Upper lobe of left lung (tissue), 6 donors: Measurements from ENCODE around the gene SNX24. TPM values are rescaled to one million over a fixed set of nuclear protein-coding genes. Genes with fewer than 3 reads are reported as not detected.
A peak's percentile ranks its signal among the peaks of the same experiment; 100 is the strongest.
"Not testable (repeated sequence)": the region's sequence is repeated elsewhere in the genome, so short reads cannot be mapped to it uniquely, and the experiment has no call there.

ENCODE experiments used
- ATAC-seq, 2 donors: fragments of 200-7000 bp; cut with Tn5 transposase; one replicate each; pipeline ENCODE4 v1.9.1; 2022; ENCODE audit warnings: mild to moderate bottlenecking in 2 of 2, moderate library complexity in 2 of 2; ENCODE audit not compliant: low FRiP score in 2 of 2
- DNase-seq, 2 donors: peaks; one replicate each; pipeline ENCODE4 v3.0.0-alpha.2; 2019 to 2020
- H3K27ac ChIP-seq, 4 donors: fragments of 200-600 bp; sonication (generic); one replicate each; pipeline ENCODE4 v1.5.1; 2016 to 2019
- H3K27me3 ChIP-seq, 4 donors: fragments of 200-600 bp; sonication (generic); one replicate each; pipeline ENCODE4 v1.5.1; 2017 to 2019
- H3K36me3 ChIP-seq, 4 donors: fragments of 200-600 bp; sonication (generic); one replicate each; pipeline ENCODE4 v1.5.1; 2016 to 2019
- H3K4me1 ChIP-seq, 4 donors: fragments of 200-600 bp; sonication (generic); one replicate each; pipeline ENCODE4 v1.5.1; 2018 to 2019
- H3K4me3 ChIP-seq, 4 donors: fragments of 200-600 bp; sonication (generic); one replicate each; pipeline ENCODE4 v1.5.1; 2017 to 2019; ENCODE audit warnings: mild to moderate bottlenecking in 2 of 4, moderate library complexity in 1 of 4
- H3K9me3 ChIP-seq, 4 donors: fragments of 200-600 bp; sonication (generic); one replicate each; pipeline ENCODE4 v1.5.1; 2018 to 2019
- EP300 ChIP-seq, 4 donors: sonication (generic); formaldehyde crosslinking; IDR thresholded peaks; one replicate each; pipeline ENCODE4 v1.5.1; 2017; ENCODE audit warnings: antibody characterized with exemption in 4 of 4, control low read depth in 2 of 4
- POLR2A ChIP-seq, 4 donors: fragments of 450-650 bp; IDR thresholded peaks; one replicate each; pipeline ENCODE4 v1.5.1; 2016 to 2017; ENCODE audit warnings: antibody characterized with exemption in 4 of 4, mild to moderate bottlenecking in 2 of 4
- POLR2AphosphoS5 ChIP-seq, 2 donors: sonication (generic); formaldehyde crosslinking; IDR thresholded peaks; one replicate each; pipeline ENCODE4 v1.5.1; 2017; ENCODE audit warnings: antibody characterized with exemption in 2 of 2
- WGBS, 2 donors: methylation state at CpG; one replicate each; pipeline ENCODE4 v1.1.5; 2017 to 2018; 5-methylcytosine and 5-hydroxymethylcytosine counted together
- total RNA-seq, 6 donors: library from RNA; depleted of rRNA in 4 of 6; stranded (reverse); fragments of >200 nt in 4 of 6; gene quantifications; one replicate each; pipeline versions ENCODE4 v1.1.0 to v1.2.1, GENCODE V29; 2016 to 2021
- TF ChIP-seq, protein P1 (sequence below), 6 experiments: fragments of 450-650 bp in 4 of 6; fragments of 200-600 bp in 2 of 6; sonication (generic) in 2 of 6; IDR thresholded peaks; one replicate each; pipeline ENCODE4 v1.5.1; 2016 to 2019; ENCODE audit warnings: antibody characterized with exemption in 6 of 6
- donor health status: DM: no; HTN: no; CAD: no; lungs with moderate emphysema.
- donor health status: DM: no; HTN: yes; CAD: no; lungs with severe emphysema.

The SNX24 gene
- total RNA-seq, 6 donors from 2014 or later = 24.2 to 61.8 (median 35.6) TPM

DNA sequence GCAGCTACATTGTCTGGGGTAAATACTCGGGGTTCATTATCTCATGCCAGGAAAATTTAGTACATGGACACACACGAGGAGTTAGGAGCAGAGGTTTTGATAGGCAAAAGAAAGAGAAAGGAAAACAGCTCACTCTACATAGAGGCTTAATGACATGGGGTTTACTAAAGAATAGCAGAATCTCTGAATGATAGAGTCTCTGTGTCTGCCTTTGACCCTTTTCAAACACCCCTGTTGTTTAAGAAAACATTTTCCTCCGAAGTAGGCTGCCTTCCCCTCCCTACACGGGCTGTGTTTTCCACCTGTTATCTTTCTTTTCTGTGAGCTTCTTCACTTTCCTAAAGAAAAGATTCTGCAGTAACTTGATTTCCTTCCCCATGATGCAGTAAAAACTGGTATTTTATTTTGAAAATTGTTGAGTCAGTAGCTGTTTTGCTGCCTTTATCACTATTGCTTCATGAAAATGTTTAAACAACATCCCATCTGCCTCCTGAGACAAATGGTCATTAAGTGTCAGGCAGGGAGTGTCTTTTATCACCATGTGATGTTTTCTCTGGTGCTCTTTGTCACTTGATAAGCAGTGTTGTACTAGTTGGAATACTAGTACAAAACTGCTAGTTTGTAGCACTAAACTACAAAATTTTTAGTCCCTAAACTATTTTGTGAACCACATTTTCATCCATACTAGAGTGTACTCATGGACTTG is 114.5 kb downstream of the SNX24 start:
- ATAC-seq (no peak), DNase-seq (no peak)
- 55 to 57% methylated on average over 4 of the region's 4 CpGs for WGBS, 2 donors
- no peak overlapping the region for H3K4me3 ChIP-seq
- no peak for TF ChIP-seq POLR2A (IDR thresholded peaks at IDR 0.05)
- TF ChIP-seq POLR2AphosphoS5 (IDR thresholded peaks at IDR 0.05) = no peak
- TF ChIP-seq, protein P1, sequence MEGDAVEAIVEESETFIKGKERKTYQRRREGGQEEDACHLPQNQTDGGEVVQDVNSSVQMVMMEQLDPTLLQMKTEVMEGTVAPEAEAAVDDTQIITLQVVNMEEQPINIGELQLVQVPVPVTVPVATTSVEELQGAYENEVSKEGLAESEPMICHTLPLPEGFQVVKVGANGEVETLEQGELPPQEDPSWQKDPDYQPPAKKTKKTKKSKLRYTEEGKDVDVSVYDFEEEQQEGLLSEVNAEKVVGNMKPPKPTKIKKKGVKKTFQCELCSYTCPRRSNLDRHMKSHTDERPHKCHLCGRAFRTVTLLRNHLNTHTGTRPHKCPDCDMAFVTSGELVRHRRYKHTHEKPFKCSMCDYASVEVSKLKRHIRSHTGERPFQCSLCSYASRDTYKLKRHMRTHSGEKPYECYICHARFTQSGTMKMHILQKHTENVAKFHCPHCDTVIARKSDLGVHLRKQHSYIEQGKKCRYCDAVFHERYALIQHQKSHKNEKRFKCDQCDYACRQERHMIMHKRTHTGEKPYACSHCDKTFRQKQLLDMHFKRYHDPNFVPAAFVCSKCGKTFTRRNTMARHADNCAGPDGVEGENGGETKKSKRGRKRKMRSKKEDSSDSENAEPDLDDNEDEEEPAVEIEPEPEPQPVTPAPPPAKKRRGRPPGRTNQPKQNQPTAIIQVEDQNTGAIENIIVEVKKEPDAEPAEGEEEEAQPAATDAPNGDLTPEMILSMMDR (IDR thresholded peaks at IDR 0.05) = no peak
- no peak for TF ChIP-seq EP300 (IDR thresholded peaks at IDR 0.05)
- no peak overlapping the region for H3K27ac ChIP-seq
- peaks cover 0 to 4% (median 1%) of the 10 kb centered on the region in 4 donors for H3K9me3 ChIP-seq
- H3K36me3 ChIP-seq = no peaks in the 10 kb centered on the region
- no peaks in the 10 kb centered on the region for H3K4me1 ChIP-seq
- H3K27me3 ChIP-seq = no peaks in the 10 kb centered on the region

DNA sequence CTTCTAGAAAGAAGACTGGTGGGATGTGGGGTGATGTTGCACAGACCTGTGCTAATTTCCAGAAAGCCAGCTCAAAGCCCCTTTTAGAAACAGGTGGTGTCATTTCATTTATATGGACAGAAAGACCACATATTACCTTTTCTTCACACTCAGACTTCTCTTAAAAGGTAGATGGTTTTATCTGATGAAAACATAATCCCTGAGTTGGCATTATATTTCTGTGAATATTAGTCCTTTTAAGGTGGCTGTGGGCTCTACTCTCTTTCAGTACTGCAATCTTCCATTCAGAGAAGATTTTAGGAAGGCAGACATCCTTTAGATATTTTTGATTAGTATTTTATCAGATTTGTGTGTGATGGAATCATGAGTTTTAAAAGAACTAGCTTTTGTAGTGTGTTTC is 117.9 kb downstream of the SNX24 start:
- Histone ChIP-seq H3K4me3 (no peak overlapping the region), H3K27me3 (no peaks in the 10 kb centered on the region), H3K27ac (no peak overlapping the region), H3K36me3 (no peaks in the 10 kb centered on the region), H3K9me3 (no peaks in the 10 kb centered on the region), H3K4me1 (no peaks in the 10 kb centered on the region)
- no peak for TF ChIP-seq POLR2A (IDR thresholded peaks at IDR 0.05)
- TF ChIP-seq POLR2AphosphoS5 (IDR thresholded peaks at IDR 0.05) = no peak
- TF ChIP-seq EP300 (IDR thresholded peaks at IDR 0.05) = no peak
- TF ChIP-seq, protein P1 (IDR thresholded peaks at IDR 0.05) = no peak
- ATAC-seq = no peak
- no peak for DNase-seq

DNA sequence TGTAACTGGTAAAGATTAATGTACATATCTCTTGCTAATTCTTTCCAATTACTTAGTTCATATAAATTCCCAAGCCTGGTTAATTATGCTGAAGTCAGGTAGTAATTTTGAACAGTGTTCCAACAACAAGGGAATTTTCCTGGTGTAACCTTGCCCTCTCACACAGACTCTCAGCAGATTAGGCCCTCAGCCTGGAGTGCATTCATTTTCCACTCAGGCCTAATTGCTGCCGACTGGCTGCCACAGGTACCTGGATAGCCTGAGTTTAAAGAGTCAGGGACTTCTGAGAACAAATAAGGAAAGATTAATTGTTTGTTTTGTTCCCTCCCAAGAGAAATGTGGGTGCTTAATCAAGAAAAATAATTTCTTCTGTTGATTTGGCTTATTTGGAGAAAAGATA is 119.7 kb downstream of the SNX24 start:
- H3K4me3 ChIP-seq = no peak overlapping the region
- WGBS, 2 donors = 80 to 81% methylated on average over 1 of the region's 1 CpG
- ATAC-seq (no peak), DNase-seq (peak in 1 of 2 donors; percentile 62)
- TF ChIP-seq, protein P1 (IDR thresholded peaks at IDR 0.05) = no peak
- TF ChIP-seq POLR2A (IDR thresholded peaks at IDR 0.05) (no peak), EP300 (IDR thresholded peaks at IDR 0.05) (no peak), POLR2AphosphoS5 (IDR thresholded peaks at IDR 0.05) (no peak)
- no peaks in the 10 kb centered on the region for H3K9me3 ChIP-seq
- no peak overlapping the region for H3K27ac ChIP-seq
- H3K4me1 ChIP-seq = no peaks in the 10 kb centered on the region
- no peaks in the 10 kb centered on the region for H3K36me3 ChIP-seq
- H3K27me3 ChIP-seq = no peaks in the 10 kb centered on the region

DNA sequence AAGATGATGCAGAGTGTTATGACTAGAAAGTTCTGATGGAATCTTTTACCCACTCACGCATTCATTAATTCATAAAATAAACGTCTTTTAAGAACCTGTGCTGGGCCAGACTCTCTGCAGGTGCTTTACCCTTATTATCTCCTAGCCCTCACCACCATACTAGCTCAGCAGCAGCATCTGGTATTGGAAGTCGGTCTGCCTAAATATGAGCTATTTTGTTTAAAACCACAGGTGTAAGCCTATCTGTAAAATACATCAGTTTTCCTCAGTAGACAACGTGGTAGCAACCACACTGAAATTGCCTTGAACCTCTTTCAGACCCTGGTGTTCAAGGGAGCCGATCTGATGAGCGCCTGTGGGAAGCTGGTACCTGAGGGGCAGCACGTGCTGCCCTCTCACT is 121.7 kb downstream of the SNX24 start:
- no peaks in the 10 kb centered on the region for H3K36me3 ChIP-seq
- 91 to 95% methylated on average over 7 of the region's 7 CpGs for WGBS, 2 donors
- H3K27ac ChIP-seq = no peak overlapping the region
- no peaks in the 10 kb centered on the region for H3K27me3 ChIP-seq
- no peak overlapping the region for H3K4me3 ChIP-seq
- no peaks in the 10 kb centered on the region for H3K9me3 ChIP-seq
- no peaks in the 10 kb centered on the region for H3K4me1 ChIP-seq
- no peak for TF ChIP-seq EP300 (IDR thresholded peaks at IDR 0.05)
- no peak for TF ChIP-seq POLR2AphosphoS5 (IDR thresholded peaks at IDR 0.05)
- TF ChIP-seq POLR2A (IDR thresholded peaks at IDR 0.05) = no peak
- TF ChIP-seq, protein P1 (IDR thresholded peaks at IDR 0.05) = no peak
- DNase-seq (no peak), ATAC-seq (no peak)

DNA sequence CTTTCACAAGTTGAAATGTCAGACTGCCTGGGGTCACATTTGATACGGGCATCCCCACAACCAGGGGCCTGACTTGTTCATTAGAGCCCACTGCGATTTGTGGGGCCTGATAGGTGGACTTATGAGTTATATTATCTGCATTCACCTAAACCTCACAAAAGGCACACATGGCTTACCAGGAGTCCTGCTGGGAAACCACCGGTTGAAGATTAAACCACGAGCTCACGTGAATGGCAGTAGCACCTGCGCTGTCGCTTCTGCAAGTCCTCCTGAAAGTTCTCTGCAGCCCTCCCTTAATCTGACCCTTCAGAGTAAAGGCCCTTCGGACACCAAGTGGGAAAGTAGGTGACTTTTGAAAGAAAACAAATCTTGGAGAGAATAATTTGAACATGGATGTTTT is 122.2 kb downstream of the SNX24 start:
- no peaks in the 10 kb centered on the region for H3K9me3 ChIP-seq
- no peak for DNase-seq
- H3K36me3 ChIP-seq = no peaks in the 10 kb centered on the region
- no peak for ATAC-seq
- no peaks in the 10 kb centered on the region for H3K27me3 ChIP-seq
- 84 to 87% methylated on average over 7 to 8 of the region's 8 CpGs for WGBS, 2 donors
- TF ChIP-seq EP300 (IDR thresholded peaks at IDR 0.05) = no peak
- TF ChIP-seq, protein P1 (IDR thresholded peaks at IDR 0.05) = no peak
- H3K4me3 ChIP-seq = no peak overlapping the region
- no peaks in the 10 kb centered on the region for H3K4me1 ChIP-seq
- no peak overlapping the region for H3K27ac ChIP-seq

DNA sequence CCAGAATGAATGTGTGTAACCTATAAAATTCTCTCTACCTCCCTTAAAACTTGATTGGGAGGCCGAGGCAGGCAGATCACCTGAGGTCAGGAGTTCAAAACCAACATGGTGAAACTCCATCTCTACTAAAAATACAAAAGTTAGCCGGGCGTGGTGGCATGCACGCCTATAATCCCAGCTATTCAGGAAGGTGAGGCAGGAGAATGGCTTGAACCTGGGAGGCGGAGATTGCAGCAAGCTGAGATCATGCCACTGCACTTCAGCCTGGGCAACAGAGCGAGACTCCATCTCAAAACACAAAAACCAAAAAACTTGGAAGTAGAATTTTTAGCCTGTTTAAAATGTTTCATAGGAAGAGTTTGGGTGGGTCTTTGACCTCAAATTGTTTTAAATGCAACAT is 122.6 kb downstream of the SNX24 start:
- H3K4me1 ChIP-seq, H3K27ac ChIP-seq, H3K9me3 ChIP-seq, H3K27me3 ChIP-seq, H3K4me3 ChIP-seq, ATAC-seq, DNase-seq, H3K36me3 ChIP-seq: not testable (repeated sequence)
- 89 to 98% methylated on average over 6 of the region's 6 CpGs for WGBS, 2 donors
